COLO668 (cell line): ENCODE measurements around the gene ATIC.

Experiments used
- DNase-seq: peaks from one replicate; lab custom pipeline; 2025; ENCODE audit not compliant: unreplicated experiment; lab: John Stamatoyannopoulos, UW

ATIC gene

DNA sequence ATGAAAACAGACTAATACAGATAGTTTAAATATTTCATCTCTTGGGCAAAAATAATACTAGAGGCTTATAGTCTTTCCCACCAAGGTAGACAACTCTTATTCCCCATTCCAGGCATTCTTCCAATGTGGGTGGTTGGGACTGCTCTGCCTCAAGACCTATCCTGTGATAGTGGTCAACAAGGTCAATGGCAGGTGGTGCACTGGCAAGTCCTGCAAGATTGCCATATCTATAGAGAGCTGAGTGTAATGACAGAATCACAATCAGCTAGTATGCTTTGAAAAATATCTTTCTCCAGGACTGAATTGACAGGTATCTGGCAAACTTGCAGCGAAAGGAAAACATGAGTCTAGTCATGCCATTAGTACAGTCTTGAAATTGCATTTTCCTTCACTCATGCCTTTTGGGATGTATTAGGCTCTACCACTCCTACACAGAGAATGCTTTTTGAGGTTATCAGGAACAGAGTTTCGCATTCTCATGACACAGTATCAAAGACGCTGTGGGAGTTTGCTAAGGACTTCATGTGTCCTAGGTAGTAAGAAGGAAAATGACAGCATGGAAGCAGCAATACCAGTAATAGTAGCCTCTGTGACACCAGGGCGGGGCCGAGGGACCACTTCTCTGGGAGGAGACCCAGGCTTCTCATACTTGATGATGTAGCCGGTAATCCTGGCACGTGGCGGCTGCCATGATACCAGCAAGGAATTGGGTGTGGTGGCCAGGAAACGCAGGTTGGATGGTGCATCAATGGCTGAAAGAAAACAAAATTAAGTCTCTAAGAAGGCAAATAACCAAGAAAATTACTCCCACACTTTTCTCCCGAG lies 63.0 kb downstream of the ATIC start:
- no peak for DNase-seq

GRCh38 chr2:215375467-215375830 lies 63.6 kb downstream of the ATIC start:
- no peak for DNase-seq

DNA sequence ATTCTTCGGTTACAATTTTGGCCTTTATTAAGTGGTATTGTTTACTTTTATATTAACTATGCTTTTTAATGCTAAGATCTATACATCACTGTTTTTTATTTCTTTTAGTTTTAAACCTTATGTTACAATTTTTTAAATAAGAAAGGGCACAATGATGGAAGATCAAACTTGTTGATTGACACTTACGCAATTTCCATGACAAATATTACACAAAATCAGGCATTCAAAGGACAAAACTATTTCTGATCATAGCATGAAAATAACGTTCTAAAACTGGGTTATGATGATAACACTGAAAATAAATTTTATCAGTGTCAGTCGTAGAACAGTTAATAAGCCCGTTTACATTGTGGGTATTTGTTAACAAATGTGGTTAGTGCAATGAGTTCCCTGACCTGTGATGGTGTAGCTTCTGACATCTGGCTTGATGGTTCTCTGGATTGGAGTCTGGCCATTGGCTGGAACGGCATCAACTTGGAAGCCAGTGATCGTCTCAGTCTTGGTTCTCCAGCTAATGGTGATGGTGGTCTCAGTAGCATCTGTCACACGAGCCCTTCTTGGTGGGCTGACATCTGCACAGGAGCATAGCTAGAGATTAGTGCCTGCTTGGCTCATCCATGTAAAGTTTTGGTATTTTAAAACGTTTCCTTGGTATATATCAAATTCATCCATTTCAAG lies 64.4 kb downstream of the ATIC start:
- DNase-seq: no peak

DNA sequence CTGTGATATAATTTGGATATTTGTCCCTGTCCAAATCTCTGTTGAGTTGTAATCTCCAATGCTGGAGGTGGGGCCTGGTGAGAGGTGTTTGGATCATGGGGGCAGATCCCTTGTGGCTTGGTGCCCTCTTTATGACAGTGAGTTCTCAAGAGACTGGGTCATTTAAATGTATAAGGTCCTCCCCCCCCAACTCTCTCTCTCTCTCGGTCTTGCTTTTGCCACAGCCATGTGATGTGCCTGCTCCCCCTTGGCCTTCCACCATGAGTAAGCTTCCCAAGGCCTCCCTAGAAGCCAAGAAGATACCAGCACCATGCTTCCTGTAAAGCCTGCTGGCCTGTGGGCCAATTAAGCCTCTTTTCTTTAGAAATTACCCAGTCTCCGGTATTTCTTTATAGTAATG lies 65.4 kb downstream of the ATIC start:
- DNase-seq: no peak

DNA sequence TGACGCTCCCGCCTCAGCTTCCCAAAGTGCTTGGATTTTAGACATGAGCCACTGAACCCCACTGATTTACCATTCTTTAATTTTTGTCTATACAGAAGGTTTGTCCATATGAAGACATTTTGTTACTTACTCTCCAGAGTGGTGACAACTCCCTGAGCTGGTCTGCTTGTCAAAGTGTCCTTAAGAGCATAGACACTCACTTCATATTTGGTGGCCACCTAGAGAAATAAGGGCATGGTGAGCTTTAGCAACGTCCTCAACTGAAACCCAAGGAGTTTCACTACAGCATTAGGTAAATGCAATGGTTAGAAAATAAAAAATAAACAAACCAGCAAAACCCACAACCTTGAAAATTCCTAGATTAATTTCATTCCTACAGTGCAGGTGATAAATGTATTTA lies 66.2 kb downstream of the ATIC start:
- DNase-seq: no peak

DNA sequence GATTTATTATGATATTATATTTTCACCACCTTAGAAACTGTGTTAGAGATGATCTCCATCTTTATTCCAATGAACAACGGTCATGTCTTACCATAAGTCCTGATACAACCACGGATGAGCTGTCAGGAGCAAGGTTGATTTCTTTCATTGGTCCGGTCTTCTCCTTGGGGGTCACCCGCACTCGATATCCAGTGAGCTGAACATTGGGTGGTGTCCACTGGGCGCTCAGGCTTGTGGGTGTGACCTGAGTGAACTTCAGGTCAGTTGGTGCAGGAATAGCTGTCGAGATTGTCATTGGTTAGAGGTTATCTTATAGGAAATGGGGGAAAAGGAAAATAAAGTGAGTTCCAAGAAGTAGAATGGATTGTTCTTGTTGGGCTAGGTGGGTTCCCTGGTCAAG lies 67.2 kb downstream of the ATIC start:
- no peak for DNase-seq

DNA sequence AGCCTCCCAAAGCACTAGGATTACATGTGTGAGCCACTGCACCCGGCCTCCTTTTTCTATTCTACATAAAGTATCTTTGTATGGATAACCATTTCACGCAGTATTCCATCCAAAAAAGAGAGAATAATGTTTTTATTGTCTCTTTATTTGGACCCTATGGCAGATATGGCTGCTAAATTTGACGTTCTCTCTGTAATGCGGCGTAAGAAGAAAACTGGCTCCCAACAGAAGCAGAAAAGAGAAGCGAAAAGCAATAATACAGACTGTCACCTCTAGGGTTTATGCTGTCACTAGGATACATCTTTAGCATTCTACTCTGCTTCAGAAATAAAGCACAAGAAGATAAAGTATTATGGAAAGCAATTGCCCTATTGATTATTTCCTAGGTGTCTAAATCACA lies 68.1 kb downstream of the ATIC start:
- no peak for DNase-seq

DNA sequence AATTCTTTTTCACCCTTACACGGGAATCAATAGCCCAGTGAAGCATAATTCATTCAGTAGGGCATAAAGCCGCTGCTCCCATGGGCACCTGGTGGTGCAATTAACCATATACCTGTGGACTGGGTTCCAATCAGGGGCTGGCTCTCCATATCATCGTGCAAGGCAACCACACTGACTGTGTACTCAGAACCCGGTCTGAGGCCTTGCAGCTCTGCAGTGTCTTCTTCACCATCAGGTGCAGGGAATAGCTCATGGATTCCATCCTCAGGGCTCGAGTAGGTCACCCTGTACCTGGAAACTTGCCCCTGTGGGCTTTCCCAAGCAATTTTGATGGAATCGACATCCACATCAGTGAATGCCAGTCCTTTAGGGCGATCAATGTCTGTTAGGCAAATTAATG lies 68.8 kb downstream of the ATIC start:
- DNase-seq: no peak

GRCh38 chr2:215382011-215382410 lies 70.2 kb downstream of the ATIC start:
- DNase-seq: no peak

- no peak for DNase-seq
Measured at GRCh38 chr2:215382480-215382879, 70.6 kb downstream of the ATIC start.

GRCh38 chr2:215383652-215384279 lies 71.9 kb downstream of the ATIC start:
- no peak for DNase-seq

DNA sequence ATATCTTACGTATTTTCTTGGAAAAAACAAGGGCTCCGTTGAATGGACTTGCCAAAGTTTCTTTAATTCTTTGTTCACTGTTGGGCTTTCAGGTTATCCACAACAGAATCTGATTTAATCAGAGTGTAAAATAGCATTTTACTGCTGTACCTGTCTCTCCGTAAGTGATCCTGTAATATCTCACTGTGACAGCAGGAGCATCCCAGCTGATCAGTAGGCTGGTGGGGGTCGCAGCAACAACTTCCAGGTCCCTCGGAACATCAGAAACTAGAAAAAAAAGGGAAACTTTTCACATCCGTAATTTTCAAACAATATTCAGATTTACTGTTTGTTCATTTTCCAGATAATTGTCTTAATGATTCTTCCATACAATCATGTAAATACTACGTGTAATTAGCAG lies 72.9 kb downstream of the ATIC start:
- DNase-seq: no peak

DNA sequence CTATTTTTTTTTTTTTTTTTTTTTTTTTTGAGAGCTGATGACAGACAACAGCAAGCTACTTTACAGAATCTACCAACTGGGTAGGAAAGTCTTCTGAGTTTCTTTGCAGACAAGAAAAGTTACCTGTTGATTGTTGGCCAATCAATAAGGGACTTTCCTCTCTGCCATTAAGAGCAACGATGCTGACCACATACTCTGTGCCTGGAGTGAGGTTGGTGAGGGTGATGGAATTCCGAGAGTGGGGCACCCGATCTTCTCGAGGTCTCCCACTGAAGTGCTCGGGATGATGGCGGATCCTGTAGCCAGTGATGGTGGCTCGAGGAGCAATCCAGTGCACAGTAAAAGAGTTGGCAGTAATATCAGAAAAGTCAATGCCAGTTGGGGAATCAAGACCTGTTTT lies 74.7 kb downstream of the ATIC start:
- no peak for DNase-seq

GRCh38 chr2:215388002-215388728 lies 76.3 kb downstream of the ATIC start:
- DNase-seq: no peak

DNA sequence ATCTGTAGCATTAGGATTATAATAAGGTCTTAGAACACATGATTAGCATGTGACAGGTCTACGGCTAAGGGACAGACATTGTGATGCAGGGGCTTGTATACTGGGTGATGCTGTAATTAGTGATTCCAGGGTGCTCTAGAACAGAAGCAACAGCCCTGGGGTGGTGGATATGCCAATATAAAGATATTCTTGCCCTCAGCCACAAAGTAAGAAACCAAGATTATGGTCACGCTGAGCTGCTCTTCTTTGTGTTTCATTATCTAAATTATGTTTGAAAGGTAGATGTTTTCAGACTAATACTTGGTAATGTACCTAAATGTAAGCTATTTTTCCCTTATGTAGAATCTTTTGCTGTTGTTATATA lies 78.7 kb downstream of the ATIC start:
- DNase-seq: no peak

DNA sequence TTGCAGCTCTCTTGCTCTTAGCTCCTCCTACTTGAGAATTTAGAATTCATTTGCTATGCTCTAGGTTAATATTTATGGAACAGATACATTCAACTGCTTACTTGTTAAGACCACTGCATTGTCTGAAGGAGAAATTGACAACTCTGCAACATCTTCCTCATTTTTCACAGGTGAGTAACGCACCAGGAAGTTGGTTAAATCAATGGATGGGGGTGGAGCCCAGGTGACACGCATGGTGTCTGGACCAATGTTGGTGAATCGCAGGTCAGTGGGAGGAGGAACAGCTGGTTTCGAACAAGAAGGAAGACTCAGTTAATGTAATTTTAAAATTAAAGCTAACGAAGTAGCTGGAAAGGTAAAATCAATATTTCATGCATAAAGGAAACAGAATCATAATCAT lies 79.7 kb downstream of the ATIC start:
- DNase-seq: no peak

DNA sequence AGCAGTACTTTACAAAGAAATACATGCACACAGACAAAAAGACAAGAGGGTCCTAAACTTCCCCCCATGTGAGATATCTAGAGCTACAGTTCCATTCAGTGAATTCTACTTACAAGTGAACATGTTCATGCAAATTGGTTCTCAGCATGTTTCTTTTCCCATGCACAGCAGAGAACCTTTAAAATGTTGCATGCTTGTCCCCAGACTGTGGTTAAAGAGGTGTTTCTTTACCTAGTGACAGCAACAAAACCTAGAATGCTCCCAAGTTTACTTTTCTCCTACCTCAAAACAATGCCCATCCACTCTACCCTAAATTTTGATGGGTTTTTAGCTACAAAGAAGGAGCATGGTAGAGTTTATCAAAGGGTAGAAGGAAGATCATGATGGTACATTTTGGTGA lies 80.3 kb downstream of the ATIC start:
- no peak for DNase-seq

DNA sequence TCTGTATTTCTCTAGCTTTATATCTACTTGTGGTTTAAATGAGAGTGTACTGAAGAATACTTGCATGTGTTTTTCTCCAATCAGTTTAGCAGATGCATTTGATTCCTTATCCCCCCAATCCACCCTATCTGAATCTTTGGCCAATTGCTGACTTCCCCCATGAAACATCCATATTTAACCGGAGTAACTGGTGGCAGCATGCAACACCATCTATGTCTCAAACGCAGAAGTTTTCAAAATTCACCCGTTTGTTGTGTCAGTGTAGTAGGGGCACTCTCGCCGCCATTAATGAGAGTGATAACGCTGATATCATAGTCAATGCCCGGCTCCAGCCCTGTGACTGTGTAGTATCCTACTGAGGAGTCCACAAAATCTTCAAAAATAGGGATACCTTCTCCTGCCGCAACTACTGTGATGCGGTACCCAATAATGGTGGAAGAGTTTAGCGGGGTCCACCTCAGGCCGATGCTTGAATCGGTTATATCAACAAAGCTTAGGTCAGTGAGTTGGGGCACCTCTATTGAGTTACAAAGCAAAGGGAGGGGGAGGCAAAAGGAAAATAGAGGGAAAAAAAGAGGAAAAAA lies 80.9 kb downstream of the ATIC start:
- no peak for DNase-seq

DNA sequence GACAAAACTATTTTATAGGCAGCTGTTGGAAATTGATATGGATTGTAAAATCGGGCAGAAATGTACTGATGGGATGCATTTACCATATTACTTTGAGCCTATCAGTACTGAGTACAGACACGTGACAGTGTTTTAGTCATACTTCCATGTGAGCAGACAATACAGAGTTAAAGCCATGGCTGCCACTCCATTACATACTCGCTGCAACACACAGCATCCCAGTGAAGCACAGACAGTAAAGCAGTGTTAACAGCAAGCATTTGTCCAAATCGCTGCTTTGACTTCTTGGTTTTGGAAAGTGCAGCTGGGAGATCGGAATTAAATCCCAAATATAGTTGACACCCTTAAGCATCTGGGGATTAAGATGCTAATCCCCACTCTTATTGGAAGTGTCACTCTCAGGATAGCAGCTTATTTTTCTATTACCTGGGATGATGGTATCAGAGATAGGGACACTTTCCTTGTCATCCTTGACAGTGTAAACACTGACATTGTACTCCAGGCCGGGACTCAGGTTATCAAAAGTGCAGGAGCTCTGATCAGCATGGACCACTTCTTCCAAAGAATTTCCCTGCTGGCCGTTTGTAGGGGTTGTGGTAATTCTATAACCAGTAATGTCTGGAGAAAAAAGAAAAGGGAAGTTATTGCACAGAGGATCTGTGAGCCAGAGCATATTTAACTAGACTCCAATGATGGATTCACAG lies 82.4 kb downstream of the ATIC start:
- DNase-seq: no peak

- no peak for DNase-seq
Measured at GRCh38 chr2:215395687-215396460, 84.0 kb downstream of the ATIC start.
